ENCODE results near the gene CERKL.

DNA sequence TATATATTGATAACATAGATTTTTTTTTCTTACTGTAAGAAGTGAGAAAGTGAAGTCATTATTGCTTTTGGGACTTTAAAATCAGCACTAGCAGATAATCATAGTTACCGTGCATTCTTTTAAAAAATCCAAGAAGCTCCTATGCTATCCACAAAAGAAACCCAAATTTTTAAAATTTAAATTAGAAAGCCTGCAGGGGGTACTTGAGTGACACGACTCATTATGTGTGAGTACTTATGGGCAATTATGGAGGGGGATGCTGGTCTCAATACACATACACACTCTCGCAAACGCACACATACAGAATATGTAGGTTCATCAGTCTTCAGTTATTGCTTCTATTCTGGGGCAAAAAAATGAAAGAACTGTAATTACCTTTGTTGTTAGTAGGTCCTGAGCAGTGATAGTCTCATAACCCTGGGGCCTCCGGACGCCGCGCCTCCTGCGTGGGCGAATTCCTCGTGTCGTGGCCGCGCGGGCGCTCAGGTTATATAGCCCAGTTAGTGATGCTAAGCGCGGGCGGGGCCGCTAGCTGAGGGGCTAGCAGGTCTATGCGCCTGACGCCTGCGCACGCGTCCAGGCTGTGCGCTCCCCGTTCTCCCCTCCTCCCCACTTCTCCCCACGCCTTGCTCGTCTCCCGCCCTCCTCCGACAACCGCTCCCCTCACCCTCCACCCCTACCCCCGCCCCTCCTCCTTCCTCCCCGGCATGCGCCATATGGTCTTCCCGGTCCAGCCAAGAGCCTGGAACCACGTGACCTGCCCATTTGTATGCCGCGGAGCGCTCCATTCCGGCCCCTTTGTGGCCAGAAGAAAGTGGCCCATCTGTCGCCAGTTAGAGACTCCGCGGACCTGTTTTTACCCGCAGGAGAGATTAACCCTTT is 23.4 kb upstream of the CERKL start, which contains the start of gene NEUROD1:
- TF ChIP-seq, protein P1, sequence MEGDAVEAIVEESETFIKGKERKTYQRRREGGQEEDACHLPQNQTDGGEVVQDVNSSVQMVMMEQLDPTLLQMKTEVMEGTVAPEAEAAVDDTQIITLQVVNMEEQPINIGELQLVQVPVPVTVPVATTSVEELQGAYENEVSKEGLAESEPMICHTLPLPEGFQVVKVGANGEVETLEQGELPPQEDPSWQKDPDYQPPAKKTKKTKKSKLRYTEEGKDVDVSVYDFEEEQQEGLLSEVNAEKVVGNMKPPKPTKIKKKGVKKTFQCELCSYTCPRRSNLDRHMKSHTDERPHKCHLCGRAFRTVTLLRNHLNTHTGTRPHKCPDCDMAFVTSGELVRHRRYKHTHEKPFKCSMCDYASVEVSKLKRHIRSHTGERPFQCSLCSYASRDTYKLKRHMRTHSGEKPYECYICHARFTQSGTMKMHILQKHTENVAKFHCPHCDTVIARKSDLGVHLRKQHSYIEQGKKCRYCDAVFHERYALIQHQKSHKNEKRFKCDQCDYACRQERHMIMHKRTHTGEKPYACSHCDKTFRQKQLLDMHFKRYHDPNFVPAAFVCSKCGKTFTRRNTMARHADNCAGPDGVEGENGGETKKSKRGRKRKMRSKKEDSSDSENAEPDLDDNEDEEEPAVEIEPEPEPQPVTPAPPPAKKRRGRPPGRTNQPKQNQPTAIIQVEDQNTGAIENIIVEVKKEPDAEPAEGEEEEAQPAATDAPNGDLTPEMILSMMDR (IDR thresholded peaks at IDR 0.05) = no peak
- no peak for TF ChIP-seq POLR2A (IDR thresholded peaks at IDR 0.05)
